ENCODE results near the gene VPS11.
A peak's percentile ranks its signal among the peaks of the same experiment; 100 is the strongest.

The VPS11 gene

GRCh38 chr11:119081682-119082260 lies 14.2 kb downstream of the VPS11 start:
- DNase-seq (ENCODE audit: low read depth in 2 of 2) = no peak

- DNase-seq (ENCODE audit: low read depth in 2 of 2) = peak; percentile 86 to 89
Measured at GRCh38 chr11:119084663-119085436, 17.2 kb downstream of the VPS11 start, which contains the start of gene HMBS. Gene HMBS (plus strand): TSS chr11:119084881. CDS start chr11:119085034, 153 bp downstream.

GRCh38 chr11:119085437-119085847 lies 17.8 kb downstream of the VPS11 start:
- no peak for DNase-seq (ENCODE audit: low read depth in 2 of 2)

GRCh38 chr11:119087123-119087522 lies 19.5 kb downstream of the VPS11 start:
- no peak for DNase-seq (ENCODE audit: low read depth in 2 of 2)

- no peak for DNase-seq (ENCODE audit: low read depth in 2 of 2)
Measured at GRCh38 chr11:119087747-119088241, 20.2 kb downstream of the VPS11 start.

- DNase-seq (ENCODE audit: low read depth in 2 of 2) = no peak
Measured at GRCh38 chr11:119088406-119088805, 20.8 kb downstream of the VPS11 start.

- DNase-seq (ENCODE audit: low read depth in 2 of 2) = no peak
Measured at GRCh38 chr11:119089319-119089718, 21.7 kb downstream of the VPS11 start.

- DNase-seq (ENCODE audit: low read depth in 2 of 2) = no peak
Measured at GRCh38 chr11:119091178-119091577, 23.6 kb downstream of the VPS11 start.

- no peak for DNase-seq (ENCODE audit: low read depth in 2 of 2)
Measured at GRCh38 chr11:119091966-119092879, 24.6 kb downstream of the VPS11 start.

GRCh38 chr11:119092880-119093842 lies 25.5 kb downstream of the VPS11 start:
- no peak for DNase-seq (ENCODE audit: low read depth in 2 of 2)

GRCh38 chr11:119093942-119094815 lies 26.6 kb downstream of the VPS11 start:
- peak in 1 of 2 donors; percentile 34 for DNase-seq (ENCODE audit: low read depth in 2 of 2)

GRCh38 chr11:119094816-119095065 lies 27.1 kb downstream of the VPS11 start:
- DNase-seq (ENCODE audit: low read depth in 2 of 2) = no peak

GRCh38 chr11:119095066-119095880 lies 27.7 kb downstream of the VPS11 start:
- DNase-seq (ENCODE audit: low read depth in 2 of 2) = peak; percentile 98 to 99

- DNase-seq (ENCODE audit: low read depth in 2 of 2) = no peak
Measured at GRCh38 chr11:119099711-119100110, 32.1 kb downstream of the VPS11 start.

GRCh38 chr11:119100246-119100970 lies 32.8 kb downstream of the VPS11 start:
- no peak for DNase-seq (ENCODE audit: low read depth in 2 of 2)

GRCh38 chr11:119100994-119101758 lies 33.6 kb downstream of the VPS11 start:
- peak in 1 of 2 donors; percentile 30 for DNase-seq (ENCODE audit: low read depth in 2 of 2)

- DNase-seq (ENCODE audit: low read depth in 2 of 2) = peak; percentile 80 to 83
Measured at GRCh38 chr11:119101759-119102423, 34.3 kb downstream of the VPS11 start, which contains the start of gene DPAGT1. Gene DPAGT1 (minus strand): TSS chr11:119101853. CDS start chr11:119101655, 198 bp downstream.
